HK-2 (cell line): ENCODE measurements around the gene QPCT.
A peak's percentile ranks its signal among the peaks of the same experiment; 100 is the strongest.
"Not testable (repeated sequence)": the region's sequence is repeated elsewhere in the genome, so short reads cannot be mapped to it uniquely, and the experiment has no call there.

Experiments used
- DNase-seq: peaks from one replicate; pipeline ENCODE4 v3.0.0-alpha.2; 2018; ENCODE audit not compliant: unreplicated experiment

QPCT gene

DNA sequence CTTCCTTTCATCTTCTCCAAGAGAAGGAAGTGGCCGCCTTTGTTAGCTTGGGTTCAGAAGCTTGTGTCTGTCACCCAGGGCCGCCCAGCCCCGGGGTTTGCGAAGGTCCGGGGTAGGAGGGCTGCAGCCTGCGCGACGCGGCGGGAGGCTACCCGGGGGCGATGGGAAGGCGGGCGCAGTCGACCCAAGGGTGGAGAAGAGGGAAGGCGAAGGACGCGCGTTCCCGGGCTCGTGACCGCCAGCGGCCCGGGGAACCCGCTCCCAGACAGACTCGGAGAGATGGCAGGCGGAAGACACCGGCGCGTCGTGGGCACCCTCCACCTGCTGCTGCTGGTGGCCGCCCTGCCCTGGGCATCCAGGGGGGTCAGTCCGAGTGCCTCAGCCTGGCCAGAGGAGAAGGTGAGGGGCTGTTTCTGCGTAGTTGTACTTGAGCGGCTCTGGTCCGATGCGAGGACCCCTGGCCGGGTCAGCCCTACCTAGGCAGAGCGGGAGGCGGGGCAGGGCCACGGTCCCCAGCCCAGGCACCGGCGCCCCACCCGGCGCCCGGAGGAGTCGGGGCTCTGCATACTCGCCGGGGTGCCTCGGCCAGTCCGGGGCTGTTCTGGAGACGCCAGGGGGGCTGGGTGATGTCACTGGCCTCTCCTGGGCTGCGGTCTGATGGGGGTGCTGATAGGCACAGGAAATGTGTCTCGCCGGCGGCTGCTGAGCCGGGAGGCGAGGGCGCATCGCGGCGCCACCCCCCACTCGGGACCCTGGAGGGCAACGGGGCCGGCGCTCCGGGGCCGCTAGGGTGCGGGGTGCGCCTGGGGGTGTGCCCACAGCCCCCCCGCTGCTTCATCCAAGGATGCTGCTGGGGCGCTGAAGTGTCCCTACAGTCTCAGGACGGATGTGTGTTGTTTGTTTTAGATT, at the start of gene QPCT:
Gene QPCT, plus strand, starts transcription at position 178 of the 909 bp plus-strand sequence. Its CDS starts 102 bp downstream, at position 280.
- peak; percentile 31 for DNase-seq

DNA sequence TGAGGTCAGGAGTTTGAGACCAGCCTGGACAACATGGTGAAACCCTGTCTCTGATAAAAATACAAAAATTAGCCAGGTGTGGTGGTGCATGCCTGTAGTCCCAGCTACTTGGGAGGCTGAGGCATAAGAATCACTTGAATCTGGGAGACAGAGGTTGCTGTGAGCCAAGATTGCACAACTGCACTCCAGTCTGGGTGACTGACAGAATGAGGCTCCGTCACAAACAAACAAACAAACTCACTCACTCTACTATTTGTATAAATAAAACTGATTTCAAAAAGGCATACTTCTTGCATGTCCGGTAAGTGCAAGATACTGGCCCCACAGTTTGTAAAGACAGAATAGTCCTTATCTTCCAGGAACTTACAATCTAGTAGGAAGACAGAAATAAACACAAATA, 49.6 kb upstream of the QPCT start:
- not testable (repeated sequence) for DNase-seq

DNA sequence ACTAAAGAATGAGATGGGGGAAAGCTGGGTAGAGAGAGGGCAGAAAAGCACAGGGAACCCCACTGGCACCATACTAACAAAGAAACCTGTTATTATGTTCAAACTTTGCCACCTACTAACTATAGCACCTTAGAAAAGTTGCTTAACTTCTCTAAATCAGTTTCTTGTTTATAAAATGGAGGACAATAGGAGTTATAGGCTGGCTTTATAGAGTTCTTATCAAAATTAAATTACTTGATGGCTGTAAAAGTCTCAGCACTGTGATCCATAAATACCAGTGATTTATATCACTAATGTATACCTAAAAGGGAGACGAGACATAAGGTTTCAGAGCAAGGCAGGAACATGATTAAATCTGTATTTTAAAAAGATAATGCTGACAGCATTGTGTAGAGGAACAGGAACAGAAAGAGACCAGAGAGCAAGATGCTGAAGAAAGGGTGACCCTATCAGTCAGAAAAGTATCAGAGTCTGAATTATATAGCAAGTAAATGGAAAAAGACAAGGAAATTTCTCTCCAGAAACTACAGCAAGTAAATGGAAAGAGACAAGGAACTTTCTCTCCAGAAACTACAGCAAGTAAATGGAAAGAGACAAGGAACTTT, 48.9 kb upstream of the QPCT start:
- no peak for DNase-seq

DNA sequence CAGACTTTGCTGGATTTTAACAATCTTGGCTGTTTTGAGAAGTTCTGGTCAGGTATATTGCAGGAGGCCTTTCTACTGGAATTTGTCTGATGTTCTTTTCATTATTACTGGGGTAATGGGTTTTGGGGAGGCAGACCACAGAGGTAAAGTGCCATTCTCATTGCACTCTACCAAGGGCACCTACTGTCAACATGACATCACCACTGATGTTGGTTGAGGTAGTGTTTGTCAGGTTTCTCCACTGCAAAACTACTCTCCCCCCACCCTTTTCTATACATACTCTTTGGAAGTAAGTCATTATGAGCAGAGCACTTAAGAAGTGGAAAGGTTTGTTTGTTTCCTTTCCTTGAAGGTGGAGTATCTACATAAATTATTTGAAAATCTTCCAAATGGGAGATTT, 46.8 kb upstream of the QPCT start:
- no peak for DNase-seq

DNA sequence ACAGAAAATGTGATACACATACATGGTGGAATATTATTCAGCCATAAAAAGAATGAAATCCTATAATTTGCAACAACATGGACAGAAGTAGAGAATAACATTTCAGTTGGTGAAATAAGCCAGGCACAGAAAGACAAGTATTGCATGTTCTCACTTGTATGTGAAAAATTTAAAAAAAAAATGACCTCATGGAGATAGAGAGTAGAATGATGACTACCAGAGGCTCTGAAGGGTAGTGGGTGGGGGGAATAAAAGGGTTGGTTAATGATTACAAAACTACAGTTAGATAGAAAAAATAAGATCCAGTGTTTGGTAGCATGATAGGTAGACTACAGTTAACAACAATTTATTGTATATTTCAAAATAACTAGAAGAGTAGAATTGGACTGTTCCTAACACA, 44.3 kb upstream of the QPCT start:
- no peak for DNase-seq

DNA sequence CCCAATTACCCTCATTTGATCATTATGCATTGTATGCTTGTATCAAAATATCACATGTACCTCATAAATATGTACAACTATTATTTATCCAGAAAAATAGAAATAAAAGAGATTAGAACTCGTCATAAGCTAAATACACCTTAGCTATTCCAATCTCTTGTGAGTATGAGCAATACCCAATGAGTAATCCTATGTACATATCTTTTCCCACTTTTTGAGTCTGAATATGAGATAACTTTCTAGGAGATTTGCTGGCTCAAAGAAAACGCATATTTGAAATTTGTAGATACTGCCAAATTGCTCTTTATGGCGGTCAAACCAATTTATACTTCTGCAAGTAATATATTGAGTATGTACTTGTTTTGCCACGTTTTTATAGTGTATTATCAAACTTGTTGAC, 43.9 kb upstream of the QPCT start:
- DNase-seq, result no peak

DNA sequence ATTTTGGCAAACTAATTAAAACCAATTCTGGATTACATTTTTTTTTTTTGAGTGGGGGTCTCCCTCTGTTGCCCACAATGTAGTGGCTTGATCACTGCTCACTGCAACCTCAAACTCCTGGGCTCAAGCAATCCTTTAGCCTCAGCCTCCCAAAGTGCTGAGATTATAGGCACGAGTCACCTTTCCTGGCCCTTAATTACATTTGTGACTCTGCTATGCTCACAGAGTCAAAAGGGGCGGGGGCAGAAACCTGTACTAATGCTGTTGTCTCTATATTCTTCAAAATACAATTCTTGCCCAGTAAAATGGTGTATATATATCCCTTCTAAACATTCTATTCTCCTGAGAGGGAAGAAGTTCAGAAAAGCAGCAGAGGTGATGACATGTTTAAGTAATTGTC, 43.0 kb upstream of the QPCT start:
- no peak for DNase-seq

DNA sequence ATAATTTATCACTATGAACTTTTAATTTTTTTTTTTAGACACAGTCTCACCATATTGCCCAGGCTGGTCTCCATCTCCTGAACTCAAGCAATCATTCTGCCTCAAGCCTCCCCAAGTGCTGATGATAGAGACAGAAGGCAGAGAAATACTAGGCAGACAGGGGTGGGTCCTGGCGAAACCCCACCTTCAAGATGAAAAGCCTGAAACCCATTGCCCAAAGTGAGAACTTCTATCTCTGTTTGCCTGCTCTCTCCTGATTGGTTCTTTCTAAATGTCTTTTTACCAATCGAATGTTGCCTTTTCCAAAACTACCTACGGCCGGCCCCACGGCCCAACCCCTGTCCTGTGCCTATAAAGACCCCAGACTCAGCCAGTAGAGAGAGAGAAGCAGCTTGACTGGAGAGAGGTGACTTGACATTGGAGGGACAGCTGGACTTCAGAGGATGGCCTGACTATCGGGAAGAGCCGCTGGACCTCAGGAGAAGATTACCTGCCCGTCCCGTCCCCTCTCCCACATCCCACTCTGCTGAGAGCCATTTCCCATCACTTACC, 41.7 kb upstream of the QPCT start:
- no peak for DNase-seq

DNA sequence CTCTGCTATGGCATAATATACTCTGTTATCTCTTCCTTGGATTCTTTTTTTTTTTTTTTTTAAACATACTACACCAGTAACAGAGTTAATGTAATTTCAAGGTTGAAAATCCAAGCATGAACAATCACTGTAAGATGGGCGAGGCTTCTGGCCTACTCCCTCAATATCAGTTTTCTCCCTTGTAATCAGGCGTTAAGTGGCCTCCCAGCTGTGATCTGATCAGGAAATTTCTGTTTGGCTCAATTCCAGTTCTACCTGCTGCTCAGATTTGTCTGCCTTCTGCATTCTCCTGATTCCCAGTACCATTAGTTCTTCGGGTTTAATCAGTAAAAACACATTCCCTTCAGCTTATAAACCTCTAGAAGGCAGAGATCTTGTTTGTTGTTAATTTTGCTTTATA, 38.4 kb upstream of the QPCT start:
- DNase-seq, result no peak

DNA sequence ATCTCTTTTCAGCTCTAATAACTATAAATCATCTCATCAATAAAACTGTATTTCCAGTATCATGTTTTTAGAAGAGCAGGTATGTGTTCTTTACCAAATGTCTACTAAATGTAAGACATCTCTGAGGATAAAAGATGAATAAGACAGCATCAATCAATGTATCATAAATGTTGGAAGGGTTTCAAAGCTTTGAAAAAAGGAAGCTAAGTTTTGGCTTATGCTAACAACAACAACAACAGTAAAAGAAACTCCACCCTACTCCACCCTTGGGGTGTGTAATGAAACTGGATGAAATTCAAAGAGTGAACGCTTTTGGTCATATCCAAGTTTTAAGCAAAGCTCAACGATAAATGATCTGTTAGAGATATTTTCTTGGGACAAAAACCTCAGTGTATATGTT, 36.9 kb upstream of the QPCT start:
- DNase-seq, result no peak

DNA sequence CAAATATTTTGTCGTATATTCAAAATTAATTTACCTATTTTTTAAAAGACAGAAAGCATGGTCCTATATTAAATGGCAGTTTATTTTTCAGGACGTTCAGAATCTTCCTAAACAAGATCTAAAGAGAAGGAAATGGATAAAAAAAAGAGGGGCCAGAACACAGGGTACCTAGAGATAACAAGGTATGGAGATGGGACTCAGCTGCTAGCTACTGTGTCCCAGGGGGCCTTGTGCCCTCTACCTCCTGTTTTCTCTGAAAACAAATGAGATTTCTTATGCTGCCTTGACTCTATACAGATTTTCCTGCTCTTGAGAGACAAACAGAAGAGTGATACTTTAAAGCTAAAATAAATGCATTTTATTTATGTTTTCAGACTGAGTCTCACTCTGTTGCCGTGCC, 29.1 kb upstream of the QPCT start:
- no peak for DNase-seq

DNA sequence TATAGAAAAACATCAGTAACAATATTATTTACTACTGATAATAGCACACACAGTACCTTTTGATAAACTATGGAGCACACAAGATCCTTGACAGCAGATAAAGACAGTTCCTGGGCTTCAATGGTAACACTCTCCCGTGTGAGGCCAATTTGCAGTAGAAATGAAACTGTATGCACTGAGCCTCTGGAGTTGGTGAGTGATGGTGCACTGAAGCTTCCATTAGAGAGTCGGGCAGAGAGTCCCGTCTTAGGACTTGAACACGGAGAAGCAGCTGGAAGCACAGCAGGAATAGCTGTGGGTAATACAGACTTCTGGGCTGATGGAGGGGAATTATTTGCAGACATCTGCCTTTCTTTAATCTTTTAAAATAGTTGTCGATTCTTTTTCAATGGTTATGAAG, 28.2 kb upstream of the QPCT start:
- no peak for DNase-seq

DNA sequence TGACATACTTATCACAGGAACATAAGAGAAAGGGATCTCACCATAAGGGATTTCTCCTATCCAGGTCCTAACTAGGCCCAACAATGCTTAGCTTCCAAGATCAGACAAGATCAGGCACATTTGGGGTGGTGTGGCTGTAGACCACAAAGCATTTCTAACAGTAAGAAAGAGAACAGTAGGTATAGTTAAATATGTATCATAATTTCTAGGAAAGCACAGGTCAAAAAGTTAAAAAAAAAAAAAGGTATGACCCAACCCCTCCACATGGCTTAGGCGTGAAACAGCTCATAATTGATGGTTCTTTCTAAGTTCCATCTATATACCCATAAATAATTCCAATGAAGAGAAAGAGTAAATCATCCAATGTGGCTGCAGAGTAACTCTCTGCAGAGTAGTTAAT, 26.7 kb upstream of the QPCT start:
- DNase-seq, result no peak

DNA sequence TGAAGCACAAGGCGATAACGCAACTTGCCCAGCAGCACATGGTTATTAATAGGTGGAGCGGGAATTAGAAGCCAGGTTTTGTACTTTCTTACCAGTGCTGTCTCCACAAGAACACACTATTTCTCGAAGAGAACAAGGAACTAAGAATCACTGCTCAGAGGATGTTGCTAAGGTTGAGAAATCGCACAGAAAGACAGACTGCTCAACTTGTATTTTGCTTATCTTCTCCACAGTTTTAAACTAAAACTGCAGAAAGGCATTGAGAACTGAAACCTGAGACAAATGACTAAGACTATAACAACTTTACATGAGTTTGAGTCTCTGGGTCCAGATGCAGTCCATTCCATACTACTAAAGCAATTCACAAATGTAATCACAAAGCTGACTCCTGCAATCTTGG, 26.0 kb upstream of the QPCT start:
- DNase-seq, result no peak

DNA sequence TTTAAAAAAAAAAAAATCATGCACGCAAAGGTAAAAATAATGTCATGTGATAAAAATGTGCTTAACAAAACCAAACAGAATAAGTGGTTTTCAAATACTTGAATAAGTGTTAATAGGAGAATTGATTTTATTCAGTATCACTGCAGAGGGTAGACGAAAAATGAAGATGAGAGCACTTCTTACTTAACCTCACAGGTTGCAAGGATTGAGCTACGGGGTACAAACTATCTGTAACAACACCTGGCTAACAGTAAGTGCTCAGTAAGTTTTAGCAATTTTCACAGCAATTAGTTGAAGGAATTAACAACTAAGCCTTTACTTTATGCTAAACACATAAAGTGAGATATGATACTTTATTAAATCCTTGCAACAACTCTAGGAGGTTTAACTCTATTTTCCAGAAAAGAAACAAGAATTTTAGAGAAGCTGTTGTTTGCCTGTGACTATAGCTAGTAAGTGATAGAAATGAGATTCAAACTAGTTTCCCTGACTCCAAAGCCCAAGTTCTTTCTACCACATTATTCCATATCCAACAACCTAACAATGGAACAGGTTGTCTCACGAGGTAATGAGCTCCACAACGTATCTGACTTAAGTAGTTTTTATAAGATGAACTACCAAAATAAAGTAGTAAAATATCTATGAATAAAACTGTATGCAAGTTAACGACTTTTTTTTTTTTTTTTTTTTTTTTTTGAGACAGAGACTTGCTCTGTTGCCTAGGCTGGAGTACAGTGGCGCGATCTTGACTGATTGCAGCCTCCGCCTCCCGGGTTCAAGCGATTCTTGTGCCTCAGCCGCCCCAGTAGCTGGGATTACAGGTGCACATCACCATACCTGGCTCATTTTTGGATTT, 24.4 kb upstream of the QPCT start:
- DNase-seq, result no peak

DNA sequence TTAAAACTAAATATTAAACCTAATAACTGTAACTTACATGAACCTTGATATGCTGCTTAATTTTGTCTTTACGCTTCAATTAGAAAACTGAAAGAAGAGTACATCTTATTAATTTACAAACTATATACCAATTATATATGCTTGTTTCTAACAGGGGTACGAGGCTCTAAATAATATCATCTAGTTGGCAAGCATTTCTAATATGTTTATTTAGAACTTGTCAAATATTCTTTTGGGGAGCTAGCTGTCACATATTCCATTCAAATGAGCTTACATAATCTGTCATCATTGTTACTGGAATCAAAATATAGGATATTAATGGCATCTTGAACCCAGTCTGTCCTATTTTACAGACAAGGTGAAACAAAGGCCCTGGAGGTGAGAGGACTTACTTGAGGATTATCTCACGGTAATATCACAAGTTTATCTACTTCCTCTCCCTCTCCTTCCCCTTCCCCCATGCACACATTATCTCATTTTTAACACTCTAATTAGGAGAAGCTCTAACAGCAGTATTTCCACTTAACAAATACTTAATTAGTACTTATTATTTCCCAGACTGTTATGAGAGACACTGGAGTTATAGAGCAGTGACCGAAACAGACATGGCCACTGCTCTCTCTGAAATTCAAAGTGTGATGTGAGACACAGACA, 23.3 kb upstream of the QPCT start:
- DNase-seq, result no peak

DNA sequence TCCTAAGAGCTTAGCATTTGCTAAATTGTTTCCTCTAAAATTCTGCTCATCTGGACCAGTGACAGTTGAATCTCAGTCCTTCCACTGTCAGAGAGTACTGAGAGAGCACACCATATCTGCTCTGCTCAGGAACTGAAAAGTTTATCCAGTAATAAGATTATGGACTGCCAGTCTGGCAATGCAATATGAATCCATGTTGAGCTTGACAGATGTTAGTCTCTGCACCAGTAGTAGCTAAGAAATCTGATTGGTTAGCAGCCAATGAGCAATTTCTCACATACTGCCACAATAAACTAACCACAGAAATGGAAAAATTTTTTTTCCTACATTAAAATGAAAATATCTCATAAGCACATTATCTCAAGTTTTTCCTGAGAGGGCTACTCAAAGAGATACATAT, 22.1 kb upstream of the QPCT start:
- DNase-seq, result no peak

DNA sequence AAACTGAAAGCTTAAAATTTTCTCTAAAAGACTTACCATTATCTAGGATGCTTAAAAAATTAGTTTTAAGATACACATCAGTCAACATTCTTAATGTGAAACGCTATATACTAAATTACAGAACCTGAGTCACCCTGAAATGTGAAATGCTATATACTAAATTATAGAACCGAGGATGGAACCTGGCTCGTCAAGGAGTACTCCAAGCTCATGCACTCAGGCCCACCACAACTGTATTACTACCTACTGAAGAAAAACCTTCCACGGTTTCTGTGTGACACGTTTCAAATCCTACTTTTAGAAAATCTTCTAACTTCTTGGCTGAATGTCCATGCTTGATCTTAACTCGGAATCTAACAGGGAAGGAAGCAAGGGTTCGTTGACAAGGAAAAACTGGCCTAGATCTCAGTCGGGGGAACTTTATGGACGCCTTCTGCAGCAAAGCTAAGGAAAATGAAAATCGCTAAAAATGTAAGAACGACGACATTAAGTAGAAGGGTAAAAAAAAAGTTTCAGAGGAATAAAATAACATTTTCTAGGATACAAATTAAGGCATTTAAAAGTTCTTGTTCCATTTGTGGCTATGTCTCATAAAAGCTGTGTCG, 21.2 kb upstream of the QPCT start:
- DNase-seq, result no peak

DNA sequence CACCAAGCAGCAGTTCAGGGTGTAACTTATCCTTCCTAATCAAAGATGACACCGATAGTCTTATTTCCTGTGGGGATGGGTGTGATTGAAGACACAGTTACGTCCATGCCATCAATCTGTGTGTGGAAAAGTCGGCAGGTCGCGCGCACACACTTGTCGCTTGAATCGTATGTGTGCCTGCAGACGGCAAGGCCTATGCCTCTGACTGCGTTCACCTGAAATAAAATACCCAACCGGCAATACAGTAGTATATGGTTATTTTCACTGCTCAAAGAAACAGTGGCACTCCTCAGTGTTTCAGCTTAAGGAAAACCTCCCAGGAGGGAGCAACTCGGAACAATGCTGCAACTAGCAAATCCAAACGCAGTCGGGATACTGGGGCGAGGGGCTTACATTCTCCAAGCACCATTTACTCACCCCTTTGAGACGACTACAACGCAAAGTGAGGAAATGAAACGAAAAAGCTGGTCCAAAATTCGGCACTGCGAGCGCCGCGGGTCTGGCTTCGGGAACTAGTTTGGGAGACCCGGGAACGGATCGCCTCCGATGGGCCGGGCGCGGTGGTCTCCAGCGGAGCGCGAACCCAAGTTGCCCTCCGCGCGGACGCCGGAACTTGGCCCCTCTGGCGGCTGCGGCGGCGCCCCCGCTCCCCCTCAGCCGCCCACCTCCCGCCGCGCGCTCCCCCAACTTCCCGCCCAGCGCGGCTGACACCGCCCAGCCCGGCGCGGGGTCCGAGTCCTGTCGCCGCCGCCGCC, 20.5 kb upstream of the QPCT start:
- DNase-seq, result peak; percentile 37

DNA sequence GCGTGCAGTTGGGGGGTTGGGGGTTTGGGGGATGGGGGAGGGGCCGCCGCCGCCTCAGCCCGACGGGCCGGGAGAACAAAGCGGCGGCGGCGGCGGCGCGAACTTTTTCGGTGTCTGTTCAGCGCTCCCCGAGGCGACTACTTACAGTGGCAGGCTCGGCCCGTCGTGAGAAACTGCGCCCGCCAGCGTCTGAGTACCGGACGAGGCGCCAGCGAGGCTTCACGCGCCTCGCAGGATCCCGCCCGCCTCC, 20.0 kb upstream of the QPCT start:
- no peak for DNase-seq
